Effector memory CD8-positive, alpha-beta T cell (primary cell): ENCODE results near the gene RAB3B.
"Not testable (repeated sequence)": the region's sequence is repeated elsewhere in the genome, so short reads cannot be mapped to it uniquely, and the experiment has no call there.

Source experiments
- ATAC-seq: fragments of 150-1000 bp; cut with Tn5 transposase; replicated peaks from 2 replicates; pipeline ENCODE4 v1.10.0; 2021; ENCODE audit warnings: mild to moderate bottlenecking, moderate library complexity
- DNase-seq, 3 experiments: peaks; one replicate each; pipeline ENCODE4 v3.0.0; 2021
- H3K27ac Mint-ChIP-seq, 2 donors: one replicate each; pipeline ENCODE4 v1.8.0; 2022; ENCODE audit warnings: mild to moderate bottlenecking in 2 of 2, mixed read lengths in 2 of 2, moderate library complexity in 2 of 2
- H3K27me3 Mint-ChIP-seq, 2 donors: one replicate each; pipeline ENCODE4 v1.8.0; 2022; ENCODE audit warnings: mixed read lengths in 2 of 2
- H3K36me3 Mint-ChIP-seq: one replicate; pipeline ENCODE4 v1.8.0; 2022; ENCODE audit warnings: mild to moderate bottlenecking, moderate library complexity, mixed read lengths; ENCODE audit not compliant: insufficient read depth
- H3K4me1 Mint-ChIP-seq, 2 donors: one replicate each; pipeline ENCODE4 v1.8.0; 2022; ENCODE audit warnings: low read depth in 2 of 2, mixed read lengths in 2 of 2
- H3K4me3 Mint-ChIP-seq, 2 donors: one replicate each; pipeline ENCODE4 v1.8.0; 2022; ENCODE audit warnings: mild to moderate bottlenecking in 2 of 2, mixed read lengths in 2 of 2, moderate library complexity in 2 of 2
- H3K9me3 Mint-ChIP-seq, 2 donors: one replicate each; pipeline ENCODE4 v1.8.0; 2022; ENCODE audit warnings: mixed read lengths in 2 of 2
- total RNA-seq, 9 experiments: gene quantifications; one replicate each; lab custom pipeline; 2026; lab: John Stamatoyannopoulos, UW

Gene RAB3B
- total RNA-seq = 0 to 2.7 (median 0.49) reads per million in 9 experiments

- Mint-ChIP-seq H3K4me1 (peaks cover 17% of the 10 kb centered on the region in 2 donors), H3K36me3 (no peaks in the 10 kb centered on the region), H3K27ac (peak within 1 kb of the TSS; percentile 53 to 60), H3K27me3 (peaks cover 26 to 38% of the 10 kb centered on the region in 2 donors), H3K4me3 (peak within 1 kb of the TSS; percentile 82), H3K9me3 (no peaks in the 10 kb centered on the region)
- DNase-seq (peak; percentile 54 to 62 (median 62)), ATAC-seq (peak; percentile 87)
These were observed at the start of gene RAB3B for GRCh38 chr1:51990478-51990965. TSS of gene RAB3B (minus strand) at chr1:51990700. CDS start at chr1:51977117, 13,583 bp downstream.

- Mint-ChIP-seq H3K9me3 (no peaks in the 10 kb centered on the region), H3K36me3 (peaks cover 52% of the 10 kb centered on the region), H3K27me3 (no peaks in the 10 kb centered on the region), H3K27ac (no peak overlapping the region), H3K4me3 (no peak overlapping the region), H3K4me1 (peaks cover 0 to 8% of the 10 kb centered on the region in 2 donors)
- DNase-seq = no peak
- no peak for ATAC-seq
These were observed 47.4 kb upstream of the RAB3B start for GRCh38 chr1:52037909-52038308.

GRCh38 chr1:52037402-52037814, 46.9 kb upstream of the RAB3B start:
- Mint-ChIP-seq H3K27ac (peak overlapping the region in 1 of 2 donors; percentile 71), H3K4me3 (no peak overlapping the region), H3K4me1 (peaks cover 5 to 12% of the 10 kb centered on the region in 2 donors), H3K27me3 (no peaks in the 10 kb centered on the region), H3K36me3 (peaks cover 56% of the 10 kb centered on the region), H3K9me3 (no peaks in the 10 kb centered on the region)
- ATAC-seq (no peak), DNase-seq (no peak)

- no peaks in the 10 kb centered on the region for H3K27me3 Mint-ChIP-seq
- peaks cover 47% of the 10 kb centered on the region for H3K36me3 Mint-ChIP-seq
- H3K9me3 Mint-ChIP-seq = no peaks in the 10 kb centered on the region
- H3K4me1 Mint-ChIP-seq = peaks cover 21 to 39% of the 10 kb centered on the region in 2 donors
- H3K4me3 Mint-ChIP-seq = peak overlapping the region; percentile 91 to 95
- ATAC-seq (no peak), DNase-seq (no peak)
- H3K27ac Mint-ChIP-seq = peak overlapping the region; percentile 97 to 98
These were observed 43.5 kb upstream of the RAB3B start for GRCh38 chr1:52034050-52034384.

GRCh38 chr1:52033190-52034049, 42.9 kb upstream of the RAB3B start, which contains the start of gene KTI12:
TSS of gene KTI12 (minus strand) at chr1:52033810. CDS start at chr1:52033761, 49 bp downstream.
- Mint-ChIP-seq H3K9me3 (no peaks in the 10 kb centered on the region), H3K27me3 (no peaks in the 10 kb centered on the region), H3K4me3 (peak within 1 kb of the TSS; percentile 91 to 95), H3K36me3 (peaks cover 41% of the 10 kb centered on the region), H3K27ac (peak within 1 kb of the TSS; percentile 97 to 98), H3K4me1 (peaks cover 21 to 39% of the 10 kb centered on the region in 2 donors)
- DNase-seq (peak; percentile 83 to 86 (median 83)), ATAC-seq (peak; percentile 93)

GRCh38 chr1:52032785-52033131, 42.3 kb upstream of the RAB3B start:
- Mint-ChIP-seq H3K4me3 (peak overlapping the region; percentile 91 to 95), H3K9me3 (no peaks in the 10 kb centered on the region), H3K4me1 (peaks cover 21 to 39% of the 10 kb centered on the region in 2 donors), H3K27me3 (no peaks in the 10 kb centered on the region), H3K36me3 (peaks cover 35% of the 10 kb centered on the region), H3K27ac (peak overlapping the region; percentile 97 to 98)
- DNase-seq (peak in 1 of 3 experiments; percentile 9), ATAC-seq (no peak)

- Mint-ChIP-seq H3K36me3 (peaks cover 35% of the 10 kb centered on the region), H3K4me1 (peaks cover 21 to 39% of the 10 kb centered on the region in 2 donors), H3K27me3 (no peaks in the 10 kb centered on the region), H3K9me3 (no peaks in the 10 kb centered on the region), H3K27ac (peak overlapping the region; percentile 97 to 98), H3K4me3 (peak overlapping the region; percentile 91 to 95)
- ATAC-seq (no peak), DNase-seq (no peak)
These were observed 41.8 kb upstream of the RAB3B start for GRCh38 chr1:52032124-52032784.

- not testable (repeated sequence) for DNase-seq, H3K27me3 Mint-ChIP-seq, H3K9me3 Mint-ChIP-seq, H3K4me3 Mint-ChIP-seq, H3K27ac Mint-ChIP-seq, ATAC-seq
- H3K4me1 Mint-ChIP-seq = peaks cover 21 to 36% of the 10 kb centered on the region in 2 donors
- peaks cover 40% of the 10 kb centered on the region for H3K36me3 Mint-ChIP-seq
These were observed 38.3 kb upstream of the RAB3B start for GRCh38 chr1:52028839-52029238.

- no peak for DNase-seq
- Mint-ChIP-seq H3K36me3 (peaks cover 40% of the 10 kb centered on the region), H3K4me1 (peaks cover 21 to 32% of the 10 kb centered on the region in 2 donors), H3K4me3 (no peak overlapping the region), H3K27ac (no peak overlapping the region), H3K9me3 (no peaks in the 10 kb centered on the region), H3K27me3 (no peaks in the 10 kb centered on the region)
- no peak for ATAC-seq
These were observed 37.8 kb upstream of the RAB3B start for GRCh38 chr1:52028328-52028727.

- H3K9me3 Mint-ChIP-seq = no peaks in the 10 kb centered on the region
- H3K36me3 Mint-ChIP-seq = peaks cover 35% of the 10 kb centered on the region
- no peak for DNase-seq
- no peak for ATAC-seq
- peaks cover 7 to 16% of the 10 kb centered on the region in 2 donors for H3K4me1 Mint-ChIP-seq
- no peak overlapping the region for H3K27ac Mint-ChIP-seq
- no peak overlapping the region for H3K4me3 Mint-ChIP-seq
- H3K27me3 Mint-ChIP-seq = no peaks in the 10 kb centered on the region
These were observed 35.8 kb upstream of the RAB3B start for GRCh38 chr1:52026278-52026677.

GRCh38 chr1:52022133-52022532, 31.6 kb upstream of the RAB3B start:
- Mint-ChIP-seq H3K4me3 (no peak overlapping the region), H3K36me3 (peaks cover 39% of the 10 kb centered on the region), H3K27me3 (no peaks in the 10 kb centered on the region), H3K9me3 (no peaks in the 10 kb centered on the region), H3K4me1 (no peaks in the 10 kb centered on the region), H3K27ac (peak overlapping the region in 1 of 2 donors; percentile 9)
- no peak for ATAC-seq
- no peak for DNase-seq

GRCh38 chr1:52008071-52008809, 17.7 kb upstream of the RAB3B start:
- no peak overlapping the region for H3K27ac Mint-ChIP-seq
- ATAC-seq (no peak), DNase-seq (no peak)
- no peaks in the 10 kb centered on the region for H3K4me1 Mint-ChIP-seq
- H3K36me3 Mint-ChIP-seq = no peaks in the 10 kb centered on the region
- peaks cover 22 to 36% of the 10 kb centered on the region in 2 donors for H3K27me3 Mint-ChIP-seq
- no peaks in the 10 kb centered on the region for H3K9me3 Mint-ChIP-seq
- no peak overlapping the region for H3K4me3 Mint-ChIP-seq
